ENCODE measurements around the gene PTPRH. TPM values are rescaled to one million over a fixed set of nuclear protein-coding genes. Genes with fewer than 3 reads are reported as not detected.

The PTPRH gene
- total RNA-seq, 1 experiment from 2014 or later = 15.9 TPM

GRCh38 chr19:55220525-55220924 is 11.2 kb upstream of the PTPRH start:
- Histone ChIP-seq H3K4me3 (replicated peaks in 1 of 2; ENCODE audit: low read depth in 1 of 2, low read length in 2 of 2) (no peak overlapping the region), H3K79me2 (ENCODE audit: insufficient read depth, low read length) (no peaks in the 10 kb centered on the region), H3K9me3 (ENCODE audit: control insufficient read depth in 1 of 2, insufficient read depth in 1 of 2, low read depth in 1 of 2, low read length in 2 of 2) (no peaks in the 10 kb centered on the region; a peak in 1 of 4 replicates), H2AFZ (ENCODE audit: low read depth, low read length, poor library complexity, severe bottlenecking) (no peak overlapping the region), H3K4me1 (ENCODE audit: control insufficient read depth in 1 of 2, insufficient read depth in 2 of 2, low read length in 2 of 2) (peaks cover 4 to 24% of the 10 kb centered on the region in 2 experiments; a peak in 3 of 4 replicates), H3K4me2 (ENCODE audit: low read length) (no peak overlapping the region), H3K36me3 (ENCODE audit: control insufficient read depth in 1 of 2, insufficient read depth in 2 of 2, low read length in 2 of 2) (no peaks in the 10 kb centered on the region), H3K27ac (ENCODE audit: low read depth, low read length) (no peak overlapping the region), H3K9me2 (ENCODE audit: insufficient read depth) (no peaks in the 10 kb centered on the region), H3K9ac (ENCODE audit: low read length) (no peak overlapping the region), H4K20me1 (ENCODE audit: insufficient read depth) (no peaks in the 10 kb centered on the region), H3K27me3 (ENCODE audit: insufficient read depth, low read length) (no peaks in the 10 kb centered on the region)
- RAD21 ChIA-PET (ENCODE audit: low non-redundant PET in 1 of 2, low total read pairs in 2 of 2, uncharacterized antibody in 2 of 2, unreplicated experiment in 2 of 2) = no interaction called here
- ATAC-seq = no peak
- CTCF ChIA-PET = no interaction called here
- intact Hi-C loops (cut with micrococcal nuclease) = no loop called here
- no peak for DNase-seq (ENCODE audit: low read depth, low spot score)
- BruUV-seq (replicated peaks) = no TSS peak
- TF ChIP-seq, protein P1, sequence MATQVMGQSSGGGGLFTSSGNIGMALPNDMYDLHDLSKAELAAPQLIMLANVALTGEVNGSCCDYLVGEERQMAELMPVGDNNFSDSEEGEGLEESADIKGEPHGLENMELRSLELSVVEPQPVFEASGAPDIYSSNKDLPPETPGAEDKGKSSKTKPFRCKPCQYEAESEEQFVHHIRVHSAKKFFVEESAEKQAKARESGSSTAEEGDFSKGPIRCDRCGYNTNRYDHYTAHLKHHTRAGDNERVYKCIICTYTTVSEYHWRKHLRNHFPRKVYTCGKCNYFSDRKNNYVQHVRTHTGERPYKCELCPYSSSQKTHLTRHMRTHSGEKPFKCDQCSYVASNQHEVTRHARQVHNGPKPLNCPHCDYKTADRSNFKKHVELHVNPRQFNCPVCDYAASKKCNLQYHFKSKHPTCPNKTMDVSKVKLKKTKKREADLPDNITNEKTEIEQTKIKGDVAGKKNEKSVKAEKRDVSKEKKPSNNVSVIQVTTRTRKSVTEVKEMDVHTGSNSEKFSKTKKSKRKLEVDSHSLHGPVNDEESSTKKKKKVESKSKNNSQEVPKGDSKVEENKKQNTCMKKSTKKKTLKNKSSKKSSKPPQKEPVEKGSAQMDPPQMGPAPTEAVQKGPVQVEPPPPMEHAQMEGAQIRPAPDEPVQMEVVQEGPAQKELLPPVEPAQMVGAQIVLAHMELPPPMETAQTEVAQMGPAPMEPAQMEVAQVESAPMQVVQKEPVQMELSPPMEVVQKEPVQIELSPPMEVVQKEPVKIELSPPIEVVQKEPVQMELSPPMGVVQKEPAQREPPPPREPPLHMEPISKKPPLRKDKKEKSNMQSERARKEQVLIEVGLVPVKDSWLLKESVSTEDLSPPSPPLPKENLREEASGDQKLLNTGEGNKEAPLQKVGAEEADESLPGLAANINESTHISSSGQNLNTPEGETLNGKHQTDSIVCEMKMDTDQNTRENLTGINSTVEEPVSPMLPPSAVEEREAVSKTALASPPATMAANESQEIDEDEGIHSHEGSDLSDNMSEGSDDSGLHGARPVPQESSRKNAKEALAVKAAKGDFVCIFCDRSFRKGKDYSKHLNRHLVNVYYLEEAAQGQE (IDR thresholded peaks at IDR 0.05; ENCODE audit: low read depth) = peak; percentile 65
- no peak for TF ChIP-seq ZNF274 (IDR thresholded peaks at IDR 0.05; ENCODE audit: low read depth, low read length)
- POLR2A ChIA-PET = interaction anchor here (1.2 kb wide), 1 partner anchor 14 kb away, joined by 3 read pairs; no protein-coding TSS in a partner anchor
